Stomach (tissue), 9 donors: ENCODE data around the gene PRCP. TPM values are rescaled to one million over a fixed set of nuclear protein-coding genes. Genes with fewer than 3 reads are reported as not detected.
A peak's percentile ranks its signal among the peaks of the same experiment; 100 is the strongest.

Source experiments
- DNase-seq, 2 donors: peaks; one replicate each; pipeline versions ENCODE4 v3.0.0 to v3.0.0-alpha.2; 2013 to 2019
- H3K27ac ChIP-seq, 5 donors: fragments of 200-600 bp in 4 of 5; sonication (generic) in 4 of 5; one replicate each; pipeline ENCODE4 v1.5.1; 2013 to 2019; ENCODE audit warnings: mild to moderate bottlenecking in 1 of 5, moderate library complexity in 1 of 5
- H3K27me3 ChIP-seq, 3 donors: fragments of 200-600 bp; sonication (generic); one replicate each; pipeline ENCODE4 v1.5.1; 2017 to 2019; ENCODE audit warnings: mixed run types in 1 of 3
- H3K36me3 ChIP-seq, 4 donors: fragments of 200-600 bp; sonication (generic); 1 replicate in 3 of 4; 2 replicates in 1 of 4; pipeline ENCODE4 v1.5.1; 2016 to 2019
- H3K4me1 ChIP-seq, 4 donors: fragments of 200-600 bp; sonication (generic); one replicate each; pipeline ENCODE4 v1.5.1; 2016 to 2019
- H3K4me3 ChIP-seq, 4 donors: fragments of 200-600 bp; sonication (generic) in 3 of 4; one replicate each; pipeline ENCODE4 v1.5.1; 2016 to 2019; ENCODE audit warnings: mild to moderate bottlenecking in 1 of 4
- H3K9me3 ChIP-seq, 4 donors: fragments of 200-600 bp; sonication (generic); one replicate each; pipeline ENCODE4 v1.5.1; 2016 to 2019
- EP300 ChIP-seq: sonication (generic); formaldehyde crosslinking; IDR thresholded peaks from one replicate; pipeline ENCODE4 v1.6.1; 2017; ENCODE audit warnings: antibody characterized with exemption
- POLR2A ChIP-seq, 4 donors: fragments of 450-650 bp; IDR thresholded peaks; one replicate each; pipeline ENCODE4 v1.6.1; 2016; ENCODE audit warnings: antibody characterized with exemption in 4 of 4, control low read depth in 2 of 4, mild to moderate bottlenecking in 1 of 4, moderate library complexity in 1 of 4
- POLR2AphosphoS5 ChIP-seq, 3 donors: sonication (generic); formaldehyde crosslinking; IDR thresholded peaks; one replicate each; pipeline ENCODE4 v1.6.1; 2016; ENCODE audit warnings: antibody characterized with exemption in 3 of 3
- WGBS, 5 donors: extraction: QIAGEN DNeasy Blood & Tissue Kit in 3 of 5; methylation state at CpG; one replicate each; pipeline versions ENCODE4 v1.1.5 to v1.1.7; 2013 to 2018; 5-methylcytosine and 5-hydroxymethylcytosine counted together
- intact Hi-C: fragments of 100-400 bp; cut with DNase I; formaldehyde crosslinking; loops from one replicate; pipeline ENCODE4 v1.15.1; 2023; ENCODE audit warnings: low total_unique reads
- polyA plus RNA-seq, 3 donors: library from polyadenylated mRNA; stranded (reverse); fragments of 200-250 nt; gene quantifications; one replicate each; pipeline ENCODE4 v1.2.3, GENCODE V29; 2013
- total RNA-seq, 5 donors: library from RNA; depleted of rRNA; stranded (reverse); fragments of >200 nt; gene quantifications; one replicate each; pipeline versions ENCODE4 v1.1.0 to v1.2.3, GENCODE V29; 2014 to 2016
- TF ChIP-seq, protein P1 (sequence below), 7 experiments: fragments of 450-650 bp in 4 of 7; fragments of 200-600 bp in 3 of 7; sonication (generic) in 3 of 7; IDR thresholded peaks; one replicate each; pipeline ENCODE4 v1.5.1; 2016 to 2019; ENCODE audit warnings: antibody characterized with exemption in 7 of 7, control low read depth in 2 of 7, mild to moderate bottlenecking in 1 of 7
- donor health status: healthy with polysubstance abuse.
- donor health status: Bipolar disorder and iron deficiency.
- donor health status: healthy.

Gene PRCP
- total and polyA plus RNA-seq, 8 donors = 6.4 to 70.1 (median 29.7) TPM

DNA sequence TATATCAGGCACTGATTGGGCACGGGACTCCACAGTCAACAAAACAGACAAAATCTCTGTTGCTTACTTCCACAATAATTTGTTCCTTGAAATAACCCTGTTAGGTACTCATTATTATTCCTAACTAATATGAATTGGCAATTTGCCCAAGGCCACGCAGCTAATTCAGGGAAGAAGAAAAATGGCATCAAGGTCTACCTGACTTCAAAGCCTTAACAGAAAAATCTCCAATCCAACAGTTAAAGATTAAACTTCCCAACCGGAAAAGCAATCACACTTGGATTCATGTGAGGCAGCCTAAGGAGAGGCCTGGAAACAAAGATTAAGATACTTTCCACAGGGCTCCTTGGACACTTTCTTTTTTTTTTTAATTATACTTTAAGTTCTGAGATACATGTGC, 68.9 kb downstream of the PRCP start:
- Histone ChIP-seq H3K27me3 (no peaks in the 10 kb centered on the region), H3K36me3 (peaks cover 0 to 28% (median 23%) of the 10 kb centered on the region in 4 donors), H3K27ac (no peak overlapping the region), H3K4me3 (no peak overlapping the region), H3K9me3 (no peaks in the 10 kb centered on the region), H3K4me1 (peaks cover 0 to 8% (median 0%) of the 10 kb centered on the region in 4 donors)
- intact Hi-C loops = no loop called here
- whole genome bisulfite sequencing, 5 donors = 38 to 62% (median 47%) methylated on average over 3 of the region's 3 CpGs
- DNase-seq = peak in 1 of 2 donors; percentile 40
- TF ChIP-seq POLR2AphosphoS5 (IDR thresholded peaks at IDR 0.05) (no peak), EP300 (no peak), POLR2A (IDR thresholded peaks at IDR 0.05) (no peak)
- TF ChIP-seq, protein P1, sequence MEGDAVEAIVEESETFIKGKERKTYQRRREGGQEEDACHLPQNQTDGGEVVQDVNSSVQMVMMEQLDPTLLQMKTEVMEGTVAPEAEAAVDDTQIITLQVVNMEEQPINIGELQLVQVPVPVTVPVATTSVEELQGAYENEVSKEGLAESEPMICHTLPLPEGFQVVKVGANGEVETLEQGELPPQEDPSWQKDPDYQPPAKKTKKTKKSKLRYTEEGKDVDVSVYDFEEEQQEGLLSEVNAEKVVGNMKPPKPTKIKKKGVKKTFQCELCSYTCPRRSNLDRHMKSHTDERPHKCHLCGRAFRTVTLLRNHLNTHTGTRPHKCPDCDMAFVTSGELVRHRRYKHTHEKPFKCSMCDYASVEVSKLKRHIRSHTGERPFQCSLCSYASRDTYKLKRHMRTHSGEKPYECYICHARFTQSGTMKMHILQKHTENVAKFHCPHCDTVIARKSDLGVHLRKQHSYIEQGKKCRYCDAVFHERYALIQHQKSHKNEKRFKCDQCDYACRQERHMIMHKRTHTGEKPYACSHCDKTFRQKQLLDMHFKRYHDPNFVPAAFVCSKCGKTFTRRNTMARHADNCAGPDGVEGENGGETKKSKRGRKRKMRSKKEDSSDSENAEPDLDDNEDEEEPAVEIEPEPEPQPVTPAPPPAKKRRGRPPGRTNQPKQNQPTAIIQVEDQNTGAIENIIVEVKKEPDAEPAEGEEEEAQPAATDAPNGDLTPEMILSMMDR (IDR thresholded peaks at IDR 0.05) = no peak

DNA sequence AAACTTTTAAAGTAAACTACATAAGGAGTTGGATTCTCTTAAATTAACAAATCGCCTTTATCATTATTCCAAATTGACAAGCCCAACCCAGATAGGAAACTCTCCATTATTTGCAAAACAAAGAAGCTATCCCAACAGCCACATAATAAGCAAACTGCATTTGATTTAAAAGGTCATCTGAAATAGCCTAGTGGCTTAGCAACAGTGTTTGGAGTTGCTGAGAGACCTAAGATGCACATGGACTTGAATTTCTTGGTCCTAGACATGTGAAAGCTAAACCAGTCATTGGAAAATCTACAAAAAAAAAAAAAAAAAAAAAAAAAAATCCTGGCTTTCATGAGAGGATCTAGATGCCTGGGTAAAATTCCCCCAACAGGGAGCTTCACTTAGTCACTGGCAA, 69.5 kb downstream of the PRCP start:
- intact Hi-C loops = no loop called here
- Histone ChIP-seq H3K4me1 (peaks cover 0 to 8% (median 0%) of the 10 kb centered on the region in 4 donors), H3K36me3 (peaks cover 0 to 24% (median 20%) of the 10 kb centered on the region in 4 donors), H3K27ac (no peak overlapping the region), H3K4me3 (no peak overlapping the region), H3K27me3 (no peaks in the 10 kb centered on the region), H3K9me3 (no peaks in the 10 kb centered on the region)
- 68 to 85% (median 80%) methylated on average over 1 of the region's 1 CpG for whole genome bisulfite sequencing, 5 donors
- DNase-seq = peak in 1 of 2 donors; percentile 16
- TF ChIP-seq EP300 = no peak
- no peak for TF ChIP-seq POLR2AphosphoS5 (IDR thresholded peaks at IDR 0.05)

DNA sequence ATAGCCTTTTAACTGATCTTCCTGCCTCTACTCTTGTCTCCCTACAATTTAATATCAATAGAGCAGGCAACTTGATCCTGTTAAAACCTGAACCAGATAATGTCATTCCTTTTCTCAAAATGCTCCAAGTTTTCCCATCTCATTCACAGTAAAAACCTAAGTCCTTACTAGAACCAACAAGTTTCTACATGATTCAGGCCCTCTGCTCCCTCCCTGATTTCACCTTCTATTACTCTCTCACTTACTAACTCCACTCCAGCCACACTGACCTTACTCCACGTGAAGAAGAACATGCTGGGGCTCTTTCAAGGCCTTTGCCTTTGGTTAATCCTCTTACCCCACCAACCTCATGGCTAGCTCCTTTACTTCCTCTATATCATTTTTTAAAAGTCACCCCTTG, 71.1 kb downstream of the PRCP start:
- H3K36me3 ChIP-seq = peaks cover 0 to 21% (median 19%) of the 10 kb centered on the region in 4 donors
- no peak for DNase-seq
- H3K4me3 ChIP-seq = no peak overlapping the region
- no peaks in the 10 kb centered on the region for H3K9me3 ChIP-seq
- H3K4me1 ChIP-seq = peaks cover 0 to 8% (median 0%) of the 10 kb centered on the region in 4 donors
- 63 to 85% (median 79%) methylated on average over 1 of the region's 1 CpG for WGBS, 5 donors
- intact Hi-C loops = no loop called here
- no peak overlapping the region for H3K27ac ChIP-seq
- H3K27me3 ChIP-seq = no peaks in the 10 kb centered on the region
- TF ChIP-seq POLR2A (IDR thresholded peaks at IDR 0.05) (no peak), EP300 (no peak), POLR2AphosphoS5 (IDR thresholded peaks at IDR 0.05) (no peak)
- TF ChIP-seq, protein P1 (IDR thresholded peaks at IDR 0.05) = no peak

DNA sequence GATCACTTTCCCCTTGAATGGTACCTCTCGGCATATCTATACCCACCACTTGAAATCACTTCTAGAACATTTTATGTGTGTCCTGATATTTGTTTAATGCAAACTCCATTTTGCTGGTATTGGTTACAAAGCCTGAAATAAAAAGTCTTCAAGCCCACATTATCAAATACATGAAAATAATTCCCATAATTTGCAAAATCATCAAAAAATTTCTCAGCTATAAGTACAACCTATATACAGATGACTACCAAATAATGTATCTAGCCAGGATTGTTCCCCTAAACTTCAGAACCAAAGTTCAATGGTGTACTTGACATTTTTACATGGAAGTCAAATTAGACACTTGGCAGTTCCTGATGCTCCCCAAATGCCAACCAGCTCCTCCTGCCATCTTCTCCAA, 71.8 kb downstream of the PRCP start:
- 89 to 100% (median 96%) methylated on average over 1 of the region's 1 CpG for WGBS, 5 donors

DNA sequence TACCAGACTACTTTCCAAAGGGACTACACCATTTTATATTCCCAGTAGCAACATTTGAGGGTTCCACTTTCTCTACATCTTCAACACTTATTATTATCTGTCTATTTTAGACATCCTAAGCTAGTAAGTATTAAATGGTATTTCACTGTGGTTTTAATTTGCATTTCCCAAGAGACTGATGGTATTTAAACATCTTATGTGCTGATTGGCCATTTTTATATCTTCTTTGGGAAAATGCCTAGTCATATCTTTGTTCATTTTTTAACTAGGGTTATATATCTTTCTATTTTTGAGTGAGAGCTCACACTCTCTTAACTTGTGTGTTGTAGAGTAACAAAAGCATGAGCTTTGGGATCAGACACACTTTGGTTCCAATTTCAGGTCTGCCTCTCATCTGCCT, 73.7 kb downstream of the PRCP start:
- no peak for DNase-seq
- intact Hi-C loops = no loop called here
- TF ChIP-seq EP300 = no peak
- no peak for TF ChIP-seq POLR2AphosphoS5 (IDR thresholded peaks at IDR 0.05)
- TF ChIP-seq, protein P1 (IDR thresholded peaks at IDR 0.05) = no peak
- no peak for TF ChIP-seq POLR2A (IDR thresholded peaks at IDR 0.05)
- H3K4me3 ChIP-seq = no peak overlapping the region
- H3K4me1 ChIP-seq = peaks cover 0 to 8% (median 0%) of the 10 kb centered on the region in 4 donors
- H3K9me3 ChIP-seq = no peaks in the 10 kb centered on the region
- peaks cover 0 to 10% (median 9%) of the 10 kb centered on the region in 4 donors for H3K36me3 ChIP-seq
- H3K27ac ChIP-seq = no peak overlapping the region
- no peaks in the 10 kb centered on the region for H3K27me3 ChIP-seq

More for the DNA sequence above, 71.8 kb downstream of the PRCP start:
- H3K4me1 ChIP-seq = peaks cover 0 to 8% (median 0%) of the 10 kb centered on the region in 4 donors
- DNase-seq = no peak
- intact Hi-C loops = no loop called here
- H3K36me3 ChIP-seq = peaks cover 0 to 19% (median 15%) of the 10 kb centered on the region in 4 donors
- no peaks in the 10 kb centered on the region for H3K27me3 ChIP-seq
- no peak overlapping the region for H3K27ac ChIP-seq
- H3K4me3 ChIP-seq = no peak overlapping the region
- no peaks in the 10 kb centered on the region for H3K9me3 ChIP-seq
- TF ChIP-seq POLR2AphosphoS5 (IDR thresholded peaks at IDR 0.05) = no peak
